Measurements from ENCODE around the gene IFIT1B.

GRCh38 chr10:89403043-89403442 lies 25.2 kb downstream of the IFIT1B start:
- TF ChIP-seq FOXK1 (CRISPR knock-in tag; IDR thresholded peaks at IDR 0.05) = no peak
- TF ChIP-seq, protein P1, sequence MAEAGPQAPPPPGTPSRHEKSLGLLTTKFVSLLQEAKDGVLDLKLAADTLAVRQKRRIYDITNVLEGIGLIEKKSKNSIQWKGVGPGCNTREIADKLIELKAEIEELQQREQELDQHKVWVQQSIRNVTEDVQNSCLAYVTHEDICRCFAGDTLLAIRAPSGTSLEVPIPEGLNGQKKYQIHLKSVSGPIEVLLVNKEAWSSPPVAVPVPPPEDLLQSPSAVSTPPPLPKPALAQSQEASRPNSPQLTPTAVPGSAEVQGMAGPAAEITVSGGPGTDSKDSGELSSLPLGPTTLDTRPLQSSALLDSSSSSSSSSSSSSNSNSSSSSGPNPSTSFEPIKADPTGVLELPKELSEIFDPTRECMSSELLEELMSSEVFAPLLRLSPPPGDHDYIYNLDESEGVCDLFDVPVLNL (CRISPR knock-in tag; IDR thresholded peaks at IDR 0.05; ENCODE audit: borderline replicate concordance, low read depth) = no peak

Data from WTC11 (cell line).